Panc1 (cell line): ENCODE data around the gene EXOSC7. TPM values are rescaled to one million over a fixed set of nuclear protein-coding genes. Genes with fewer than 3 reads are reported as not detected.

Source experiments
- ATAC-seq: fragments of 200-7000 bp; cut with Tn5 transposase; 2 replicates; pipeline ENCODE4 v1.9.1; 2020; ENCODE audit warnings: mild to moderate bottlenecking, moderate library complexity
- BruUV-seq: library from RNA; stranded (reverse); fragments of 400-500 nt; replicated peaks from 2 replicates; lab custom pipeline; 2021; lab: Mats Ljungman, UMichigan
- CTCF ChIA-PET: fragments of 300-600 bp; sonication (Branson Sonifier 250); formaldehyde crosslinking; loops from one replicate; lab custom pipeline; 2022; ENCODE audit warnings: antibody characterized with exemption; lab: Charles Lee
- POLR2A ChIA-PET: fragments of 300-600 bp; sonication (Branson Sonifier 250); formaldehyde crosslinking; loops from one replicate; lab custom pipeline; 2022; ENCODE audit warnings: antibody characterized with exemption; lab: Charles Lee
- DNase-seq: peaks from one replicate; pipeline ENCODE4 v3.0.0-alpha.2; 2010; ENCODE audit warnings: low read depth, low spot score
- H3K27ac ChIP-seq: 2 replicates; pipeline ENCODE4 v1.5.1; 2011; ENCODE audit warnings: mild to moderate bottlenecking, low read length, inconsistent platforms
- H3K27me3 ChIP-seq: fragments of 200-500 bp; sonication (Bioruptor generic); 2 replicates; pipeline ENCODE4 v1.6.0; 2014; ENCODE audit warnings: low read length, inconsistent platforms; ENCODE audit not compliant: control insufficient read depth, insufficient read depth
- H3K36me3 ChIP-seq: fragments of 200-500 bp; sonication (Bioruptor generic); 2 replicates; pipeline ENCODE4 v1.5.1; 2014; ENCODE audit warnings: inconsistent platforms, mild to moderate bottlenecking, low read length, moderate library complexity; ENCODE audit not compliant: control insufficient read depth, insufficient read depth
- H3K4me1 ChIP-seq: 2 replicates; pipeline ENCODE4 v1.5.1; 2011; ENCODE audit warnings: inconsistent platforms, mild to moderate bottlenecking, low read length, moderate library complexity; ENCODE audit not compliant: control insufficient read depth, insufficient read depth
- H3K4me3 ChIP-seq, 2 experiments: 2 replicates each; pipeline ENCODE4 v1.5.1; 2011 to 2012; ENCODE audit warnings: low read depth in 2 of 2, low read length in 2 of 2, mild to moderate bottlenecking in 2 of 2, inconsistent platforms in 1 of 2, moderate library complexity in 1 of 2
- H3K9me3 ChIP-seq: fragments of 200-500 bp; sonication (Bioruptor generic); 2 replicates; pipeline ENCODE4 v1.5.1; 2014; ENCODE audit warnings: low read depth, mild to moderate bottlenecking, inconsistent platforms, low read length, moderate library complexity; ENCODE audit not compliant: control insufficient read depth, insufficient read depth
- CTCF ChIP-seq: fragments of 450-650 bp; IDR thresholded peaks from 2 replicates; pipeline ENCODE4 v1.5.1; 2017; ENCODE audit warnings: mild to moderate bottlenecking
- POLR2AphosphoS5 ChIP-seq: IDR thresholded peaks from 2 replicates; pipeline ENCODE4 v1.6.1; 2012; ENCODE audit warnings: mild to moderate bottlenecking, low read depth, low read length, moderate library complexity
- REST ChIP-seq, 2 experiments: IDR thresholded peaks; 2 replicates each; pipeline ENCODE4 v1.6.1; 2011 to 2012; ENCODE audit warnings: low read depth in 2 of 2, control low read depth in 1 of 2, low read length in 1 of 2, mild to moderate bottlenecking in 1 of 2, moderate library complexity in 1 of 2; ENCODE audit not compliant: insufficient read depth in 1 of 2
- SIN3A ChIP-seq: IDR thresholded peaks from 2 replicates; pipeline ENCODE4 v1.6.1; 2012; ENCODE audit warnings: low read depth, mild to moderate bottlenecking, low read length, moderate library complexity, borderline replicate concordance; ENCODE audit not compliant: insufficient read depth
- TCF7L2 ChIP-seq: IDR thresholded peaks from 2 replicates; pipeline ENCODE4 v1.6.1; 2011; ENCODE audit warnings: mild to moderate bottlenecking, low read depth, low read length, inconsistent platforms
- in situ Hi-C: cut with HindIII; loops from 2 replicates; pipeline ENCODE4 v1.10.0; 2016; ENCODE audit warnings: low sequenced_read_pairs, low pct_unique_long_range_greater_than_20kb
- intact Hi-C: fragments of 100-400 bp; cut with micrococcal nuclease; formaldehyde crosslinking; loops from one replicate; pipeline ENCODE4 v1.10.0; 2022; ENCODE audit not compliant: unreplicated experiment
- total RNA-seq: library from RNA; stranded (reverse); gene quantifications from one replicate; pipeline ENCODE4 v1.2.1, GENCODE V29; 2021; ENCODE audit not compliant: unreplicated experiment

Gene EXOSC7
- total RNA-seq, 1 experiment from 2014 or later, result 38.4 TPM

- BruUV-seq, result TSS peak; percentile 23
- Histone ChIP-seq H3K27ac (no peak overlapping the region), H3K9me3 (no peaks in the 10 kb centered on the region), H3K36me3 (no peaks in the 10 kb centered on the region), H3K4me1 (no peaks in the 10 kb centered on the region), H3K4me3 (no peak overlapping the region), H3K27me3 (no peaks in the 10 kb centered on the region)
- intact Hi-C loops, result no loop called here
- ChIA-PET CTCF (no interaction called here), POLR2A (interaction anchor here (0.6 kb wide), 1 partner anchor 681 kb away, joined by 11 read pairs; no protein-coding TSS in a partner anchor)
- in situ Hi-C loops, result no loop called here
- TF ChIP-seq POLR2AphosphoS5 (no peak), REST (IDR thresholded peaks at IDR 0.05; ENCODE audit: insufficient read depth in 1 of 2, low read depth in 2 of 2, low read length in 1 of 2) (no peak), CTCF (no peak), TCF7L2 (no peak), SIN3A (no peak)
- ATAC-seq, result no peak
- no peak for DNase-seq
Measured at GRCh38 chr3:44966795-44967278, 9.2 kb upstream of the EXOSC7 start.

- Histone ChIP-seq H3K4me1 (no peaks in the 10 kb centered on the region), H3K36me3 (no peaks in the 10 kb centered on the region), H3K27ac (no peak overlapping the region), H3K9me3 (no peaks in the 10 kb centered on the region), H3K27me3 (no peaks in the 10 kb centered on the region), H3K4me3 (no peak overlapping the region)
- CTCF ChIA-PET, result no interaction called here
- in situ Hi-C loops, result no loop called here
- DNase-seq (no peak), ATAC-seq (no peak)
- TF ChIP-seq CTCF (no peak), SIN3A (no peak), TCF7L2 (no peak), REST (IDR thresholded peaks at IDR 0.05; ENCODE audit: insufficient read depth in 1 of 2, low read depth in 2 of 2, low read length in 1 of 2) (no peak), POLR2AphosphoS5 (no peak)
- no TSS peak for BruUV-seq
- POLR2A ChIA-PET, result no interaction called here
- intact Hi-C loops, result no loop called here
Measured at GRCh38 chr3:44968447-44968858, 7.6 kb upstream of the EXOSC7 start.
